ENCODE results near the gene DMD.
"Not testable (repeated sequence)": the region's sequence is repeated elsewhere in the genome, so short reads cannot be mapped to it uniquely, and the experiment has no call there.

The DMD gene

DNA sequence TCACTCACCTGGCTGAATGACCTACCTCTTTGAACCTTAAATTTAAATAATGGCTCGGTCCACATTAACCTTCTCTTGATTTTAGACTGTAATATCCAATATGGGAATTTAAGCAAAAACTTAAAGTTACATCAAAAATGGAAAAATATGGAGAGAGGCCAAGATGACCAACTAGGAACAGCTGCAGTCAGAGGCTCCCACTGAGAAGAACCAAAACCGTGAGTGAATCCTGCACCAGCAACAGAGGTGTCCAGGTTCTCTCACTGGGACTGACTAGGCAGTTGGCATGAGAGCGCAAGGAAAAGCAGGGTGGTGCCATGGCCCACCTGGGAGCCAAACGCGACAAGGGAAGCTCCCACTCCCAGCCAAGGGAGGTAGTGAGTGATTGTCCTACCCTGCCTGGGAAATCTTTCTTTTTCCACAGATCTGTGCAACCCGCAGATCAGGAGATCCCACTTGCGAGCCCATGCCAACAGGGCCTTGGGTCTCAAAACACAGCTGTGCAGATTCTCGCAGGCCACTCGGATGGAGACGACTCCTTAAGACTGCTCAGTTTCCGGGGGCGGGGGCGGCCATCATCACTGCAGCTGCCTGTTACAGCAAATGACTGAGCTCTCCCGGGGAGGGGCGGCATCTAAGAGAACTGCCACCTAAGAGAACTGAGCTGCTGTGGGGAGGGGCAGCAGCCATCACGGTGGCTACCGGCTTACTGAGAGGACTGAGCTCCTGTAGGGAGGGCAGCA is 343.4 kb downstream of the DMD start:
- DNase-seq (ENCODE audit: low read depth, low spot score): no peak

DNA sequence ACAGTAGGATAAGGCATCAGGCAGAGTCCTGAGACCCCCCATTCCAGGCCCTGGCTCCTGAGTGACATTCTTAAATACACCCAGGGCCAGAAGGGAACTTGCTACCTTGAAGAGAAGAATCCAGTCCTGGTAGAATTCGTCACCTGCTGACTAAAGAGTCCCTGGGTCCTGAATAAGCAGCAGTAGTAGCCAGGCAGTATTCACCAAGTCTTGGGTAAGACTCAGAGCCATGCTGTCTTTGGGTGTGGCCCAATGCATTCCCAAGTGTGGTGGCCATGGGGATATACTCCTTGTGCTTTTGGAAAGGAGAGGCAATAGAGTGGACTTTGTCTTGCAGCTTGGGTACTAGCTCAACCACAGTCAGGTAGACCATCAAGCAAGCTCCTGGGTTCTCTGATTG is 359.1 kb downstream of the DMD start:
- DNase-seq (ENCODE audit: low read depth, low spot score): no peak

DNA sequence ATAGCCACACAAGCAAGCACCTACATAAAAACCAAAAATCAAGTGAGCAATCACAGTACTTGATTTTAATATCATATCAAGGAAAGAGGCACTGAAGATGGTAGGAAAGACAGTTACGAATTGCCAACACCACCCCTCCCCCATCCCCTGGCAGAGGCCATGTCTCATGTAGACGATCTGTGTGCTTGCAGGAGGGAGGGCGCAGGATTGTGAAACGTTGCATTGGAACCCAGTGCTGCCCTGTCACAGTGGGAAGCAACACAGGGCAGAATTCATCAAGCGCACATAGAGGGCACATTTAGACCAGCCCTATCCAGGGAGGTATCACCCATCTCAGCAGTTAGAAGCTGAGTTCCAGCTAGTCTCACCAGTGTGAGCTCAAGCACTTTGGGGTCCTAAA is 359.8 kb downstream of the DMD start:
- no peak for DNase-seq (ENCODE audit: low read depth, low spot score)

DNA sequence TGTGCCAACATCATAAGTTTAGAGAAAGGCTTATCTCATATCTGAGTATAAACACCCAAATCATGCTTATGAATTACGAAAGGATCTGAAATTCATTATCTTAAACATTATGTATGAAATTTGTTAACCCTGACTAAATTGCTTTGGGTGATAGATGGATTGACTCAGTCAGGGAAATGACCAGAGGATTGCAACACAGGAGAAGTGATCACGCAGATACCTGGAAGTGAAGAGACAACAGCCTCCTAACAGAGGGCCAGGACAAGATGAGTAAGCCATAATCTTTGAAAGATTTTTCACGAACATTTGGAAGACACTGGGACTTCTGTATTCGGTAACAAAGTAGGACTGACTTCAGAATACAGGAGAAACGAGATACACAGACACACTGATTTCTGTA is 363.4 kb downstream of the DMD start:
- no peak for DNase-seq (ENCODE audit: low read depth, low spot score)

GRCh38 chrX:32842053-32842452 is 369.3 kb downstream of the DMD start:
- no peak for DNase-seq (ENCODE audit: low read depth, low spot score)

DNA sequence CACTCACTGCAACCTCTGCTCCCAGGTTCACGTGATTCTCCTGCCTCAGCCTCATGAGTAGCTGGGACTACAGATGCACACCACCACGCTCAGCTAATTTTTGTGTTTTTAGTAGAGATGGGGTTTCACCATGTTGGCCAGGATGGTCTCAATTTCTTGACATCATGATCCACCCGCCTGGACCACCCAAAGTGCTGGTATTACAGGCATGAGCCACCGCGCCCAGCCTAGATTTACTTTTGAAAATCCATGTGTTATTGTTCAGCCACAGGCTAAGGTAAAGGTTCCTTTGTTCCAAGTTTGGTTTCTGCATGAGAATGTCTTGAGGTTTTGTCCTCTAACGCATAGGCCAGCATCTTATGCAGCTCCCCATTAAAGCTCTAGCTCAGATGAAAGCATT is 371.6 kb downstream of the DMD start:
- no peak for DNase-seq (ENCODE audit: low read depth, low spot score)

DNA sequence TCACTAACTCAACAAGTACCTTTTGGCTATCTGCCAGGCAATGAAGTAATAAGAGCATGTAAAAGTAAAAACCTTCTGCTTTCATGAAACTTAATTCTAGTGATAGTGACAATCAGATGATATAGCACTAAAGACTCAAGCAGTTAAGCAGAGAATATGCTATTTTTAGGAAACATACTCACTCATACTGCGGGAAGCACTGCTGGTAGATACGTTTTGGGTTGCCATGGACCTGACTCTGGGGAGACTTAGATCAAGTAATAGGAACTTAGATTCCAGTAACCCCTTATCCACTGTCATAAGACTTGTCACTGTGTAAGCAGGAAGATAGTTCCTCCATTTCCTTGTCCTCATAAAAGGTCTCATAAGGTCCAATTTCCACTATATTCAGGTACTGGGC is 386.3 kb downstream of the DMD start:
- DNase-seq (ENCODE audit: low read depth, low spot score): no peak

- DNase-seq (ENCODE audit: low read depth, low spot score): no peak
Observed at GRCh38 chrX:32804034-32804433, 407.3 kb downstream of the DMD start.

DNA sequence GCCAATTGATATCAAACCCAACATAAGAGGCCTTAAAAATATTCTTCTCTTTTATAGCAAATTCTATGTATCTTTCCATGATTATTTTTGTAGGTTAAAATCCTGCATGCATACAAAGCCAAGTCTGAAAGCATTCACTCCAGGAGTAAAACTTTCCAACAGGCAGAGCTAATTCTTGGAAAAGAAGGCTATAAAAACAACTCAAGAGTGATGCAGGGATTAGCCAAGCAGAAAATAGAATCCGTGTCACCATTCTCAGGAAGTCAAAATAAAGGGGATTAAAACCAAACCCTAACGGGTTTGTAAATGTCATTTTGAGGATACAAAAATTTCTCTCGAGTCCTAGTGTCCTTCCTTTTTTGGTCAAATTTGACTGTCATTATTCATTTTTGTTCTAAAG is 412.4 kb downstream of the DMD start:
- DNase-seq (ENCODE audit: low read depth, low spot score): no peak

DNA sequence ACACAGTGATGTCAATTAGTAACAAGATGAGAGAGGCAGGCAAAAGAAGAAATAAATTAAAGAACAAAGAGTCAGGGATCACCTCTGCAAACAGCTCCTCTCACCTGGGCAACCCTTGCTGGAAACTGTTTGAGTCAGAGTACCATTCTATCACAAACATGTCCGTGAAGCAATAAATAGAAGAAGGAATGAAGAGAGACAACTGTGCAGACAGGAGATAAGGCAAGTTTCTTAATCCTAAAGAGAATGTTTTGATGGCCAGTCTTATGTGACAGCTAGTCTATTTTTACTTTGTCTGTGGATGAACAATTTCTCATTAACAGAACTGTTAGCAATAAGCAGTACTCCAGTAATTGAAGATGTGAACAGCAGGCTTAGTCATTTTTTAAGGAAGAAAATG is 422.4 kb downstream of the DMD start:
- DNase-seq (ENCODE audit: low read depth, low spot score): no peak

DNA sequence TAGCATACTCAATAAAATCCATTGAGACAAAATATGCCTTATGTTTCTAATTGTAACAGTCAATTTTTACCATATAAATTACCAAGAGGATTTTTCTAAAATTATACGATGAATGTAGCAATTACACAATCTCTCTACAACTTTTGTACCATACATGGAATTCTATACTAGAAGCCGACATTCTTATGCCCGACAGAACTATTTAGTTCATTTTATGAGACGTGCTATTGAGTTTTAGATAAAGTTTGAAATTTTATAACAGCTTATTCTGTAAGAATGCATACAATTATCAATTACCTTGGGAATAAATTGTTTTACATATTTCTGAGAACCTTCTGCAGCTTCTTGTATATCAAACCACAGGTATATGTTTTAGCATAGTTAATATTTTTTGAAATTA is 431.2 kb downstream of the DMD start:
- DNase-seq (ENCODE audit: low read depth, low spot score): no peak

GRCh38 chrX:32778965-32779364 is 432.4 kb downstream of the DMD start:
- no peak for DNase-seq (ENCODE audit: low read depth, low spot score)

DNA sequence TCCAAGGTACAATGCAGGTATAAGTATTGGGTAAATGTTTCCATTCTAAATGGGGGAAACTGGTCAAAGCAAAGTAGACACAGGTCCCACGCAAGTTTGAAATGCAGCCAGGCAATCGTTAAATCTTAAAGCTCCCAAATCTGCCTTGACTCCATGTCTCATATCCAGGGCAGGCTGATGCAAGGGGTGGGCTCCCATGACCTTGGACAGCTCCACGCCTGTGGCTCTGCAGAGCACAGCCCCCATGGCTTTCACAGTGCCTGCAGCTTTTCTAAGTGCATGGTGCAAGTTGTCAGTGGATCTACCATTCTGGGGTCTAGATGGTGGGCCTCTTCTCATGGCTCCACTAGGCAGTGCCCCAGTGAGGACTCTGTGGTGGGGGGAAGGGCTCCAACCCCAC is 436.4 kb downstream of the DMD start:
- no peak for DNase-seq (ENCODE audit: low read depth, low spot score)

GRCh38 chrX:32749070-32749469 is 462.3 kb downstream of the DMD start:
- DNase-seq (ENCODE audit: low read depth, low spot score): no peak

DNA sequence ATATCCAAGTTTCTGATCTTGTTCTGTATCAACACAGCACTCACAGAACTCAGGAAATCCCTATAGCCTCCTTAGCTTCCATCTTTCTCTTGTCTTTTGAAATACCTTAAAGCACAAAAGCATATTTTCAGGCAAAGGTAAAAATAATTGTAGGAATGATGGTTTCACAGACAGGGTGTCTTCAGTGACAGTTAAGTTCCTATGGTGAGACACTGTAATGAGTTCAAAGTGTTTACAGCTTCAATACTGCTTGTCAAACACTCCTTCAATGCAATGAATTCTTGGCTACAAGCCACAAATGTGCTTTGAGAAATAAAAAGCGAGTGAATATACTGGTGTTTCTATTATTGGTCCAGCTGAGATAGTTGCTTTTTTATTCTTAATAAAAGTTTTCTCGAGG is 466.0 kb downstream of the DMD start:
- no peak for DNase-seq (ENCODE audit: low read depth, low spot score)

DNA sequence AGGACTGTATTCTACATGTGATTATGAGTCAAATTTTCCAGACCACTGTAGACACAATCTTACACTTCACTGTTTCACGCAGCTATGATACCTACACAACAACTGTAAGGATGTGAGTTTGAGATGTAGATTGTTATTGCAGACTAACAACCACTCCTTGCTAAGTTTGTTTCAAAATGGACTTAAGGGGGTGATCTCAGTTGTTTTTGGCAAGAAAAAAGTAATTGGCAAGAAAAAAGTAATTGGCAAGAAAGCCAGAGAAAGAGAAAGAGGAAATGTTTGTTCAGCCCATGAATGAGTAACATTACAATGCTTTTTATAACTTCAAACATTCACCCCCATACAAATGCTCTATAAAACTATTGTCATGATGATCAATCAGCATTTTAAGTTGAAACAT is 466.4 kb downstream of the DMD start:
- DNase-seq (ENCODE audit: low read depth, low spot score): no peak

GRCh38 chrX:32741910-32742309 is 469.4 kb downstream of the DMD start:
- no peak for DNase-seq (ENCODE audit: low read depth, low spot score)

DNA sequence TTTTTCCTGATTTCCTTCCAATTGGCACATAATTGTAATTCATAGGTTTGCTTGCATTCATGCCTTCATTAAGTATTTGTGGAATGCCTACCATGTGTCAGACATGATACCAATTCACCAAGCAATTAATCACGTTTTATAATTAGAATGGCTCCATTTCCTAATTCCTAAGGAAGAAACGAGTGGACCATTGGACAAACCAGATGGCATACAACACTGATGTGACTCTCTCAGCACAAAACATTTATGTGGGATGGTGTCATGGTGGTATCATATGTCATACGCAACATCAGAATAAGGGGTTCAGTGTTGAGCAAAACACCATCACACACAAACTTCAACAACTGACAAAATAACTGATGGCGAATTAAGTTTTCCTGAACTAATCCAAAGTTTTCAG is 502.8 kb downstream of the DMD start:
- no peak for DNase-seq (ENCODE audit: low read depth, low spot score)

GRCh38 chrX:32705385-32705784 is 506.0 kb downstream of the DMD start:
- DNase-seq (ENCODE audit: low read depth, low spot score): not testable (repeated sequence)

GRCh38 chrX:32687379-32687778 is 524.0 kb downstream of the DMD start:
- DNase-seq (ENCODE audit: low read depth, low spot score): no peak

DNA sequence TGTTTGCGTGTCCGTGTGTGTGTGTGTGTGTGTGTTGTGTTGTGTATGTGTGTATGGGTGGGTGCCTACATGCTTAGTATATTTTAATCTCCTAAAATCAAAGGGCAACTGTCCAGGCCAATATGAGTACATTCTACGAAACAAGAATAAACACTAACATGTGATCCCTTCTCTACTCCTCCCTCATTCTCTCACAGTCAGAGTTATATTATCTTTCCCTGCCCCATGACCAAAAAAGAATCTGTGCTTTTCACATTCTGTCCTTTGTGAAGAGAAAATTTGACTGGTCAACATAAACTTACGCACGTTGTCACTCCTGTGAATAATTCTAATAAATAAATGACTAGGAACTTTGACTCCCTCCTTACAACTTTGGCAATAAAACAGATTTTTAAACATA is 532.9 kb downstream of the DMD start:
- DNase-seq (ENCODE audit: low read depth, low spot score): no peak

DNA sequence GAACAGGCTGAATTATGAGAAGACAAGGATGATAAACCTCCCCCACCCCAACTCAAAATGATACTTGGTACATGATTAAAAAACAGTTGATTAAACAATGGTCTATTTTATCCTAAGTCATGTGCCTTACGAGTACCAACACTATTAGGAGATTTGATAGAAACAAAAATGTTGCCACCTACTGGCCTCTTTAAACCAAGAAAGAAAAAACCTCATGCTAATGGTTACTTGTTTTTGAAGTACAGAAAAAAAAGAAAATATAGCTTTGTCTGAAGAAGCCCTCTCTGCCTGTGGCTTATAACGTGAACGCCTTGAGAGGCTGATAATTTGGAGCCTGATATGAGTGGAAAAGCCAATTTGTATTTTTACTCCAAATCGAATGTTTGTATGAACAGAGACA is 538.2 kb downstream of the DMD start:
- no peak for DNase-seq (ENCODE audit: low read depth, low spot score)

- DNase-seq (ENCODE audit: low read depth, low spot score): no peak
Observed at GRCh38 chrX:32662516-32662915, 548.8 kb downstream of the DMD start.
